Right lobe of liver (tissue), 4 donors: ENCODE results near the gene AFF2.

Experiments
- CTCF ChIP-seq, 4 donors: fragments of 200-600 bp in 3 of 4; fragments of 450-650 bp in 1 of 4; IDR thresholded peaks; one replicate each; pipeline versions ENCODE4 v1.5.1 to v1.8.0; 2016 to 2022; ENCODE audit warnings: antibody characterized with exemption in 4 of 4, mild to moderate bottlenecking in 2 of 4
- POLR2A ChIP-seq: fragments of 450-650 bp; IDR thresholded peaks from one replicate; pipeline ENCODE4 v1.6.1; 2017; ENCODE audit warnings: antibody characterized with exemption, mild to moderate bottlenecking
- donor health status: DM: no; HTN: no; CAD: no.
- donor health status: DM: no; HTN: no; CAD: no.
- donor health status: DM: no; HTN: yes; CAD: no.

GRCh38 chrX:148457279-148457678 is 43.1 kb upstream of the AFF2 start:
- TF ChIP-seq CTCF (IDR thresholded peaks at IDR 0.05) (no peak), POLR2A (no peak)
